Tracheal epithelial cell (primary cell): ENCODE results near the gene CIRBP. TPM values are rescaled to one million over a fixed set of nuclear protein-coding genes. Genes with fewer than 3 reads are reported as not detected.

Experiments
- total RNA-seq: library from RNA; depleted of rRNA; stranded (reverse); fragments of >200 nt; gene quantifications from 2 replicates; pipeline ENCODE4 v1.2.1, GENCODE V29; 2014

Gene CIRBP
- total RNA-seq = 114 and 137 TPM in 2 replicates

DNA sequence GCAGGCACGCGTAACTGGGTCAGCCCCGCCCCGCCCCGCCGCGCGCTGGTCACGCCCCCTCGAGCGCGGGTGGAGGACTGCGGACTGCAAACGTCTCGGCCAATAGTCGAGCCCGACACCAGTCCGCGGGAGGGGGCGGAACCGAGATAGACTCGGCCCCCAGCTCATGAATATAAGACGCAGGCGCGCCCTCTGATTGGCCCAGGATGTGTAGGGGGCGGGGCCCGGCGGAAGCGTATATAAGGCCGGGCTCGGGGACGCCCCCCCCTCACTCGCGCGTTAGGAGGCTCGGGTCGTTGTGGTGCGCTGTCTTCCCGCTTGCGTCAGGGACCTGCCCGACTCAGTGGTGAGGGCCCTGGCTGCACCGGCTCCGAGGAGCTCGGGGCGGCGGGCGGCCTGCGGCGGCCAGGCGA, at the start of gene CIRBP:
Gene CIRBP (plus strand): TSS at position 268 of the 413 bp plus-strand sequence. CDS start 1,602 bp downstream, outside the sequence.

DNA sequence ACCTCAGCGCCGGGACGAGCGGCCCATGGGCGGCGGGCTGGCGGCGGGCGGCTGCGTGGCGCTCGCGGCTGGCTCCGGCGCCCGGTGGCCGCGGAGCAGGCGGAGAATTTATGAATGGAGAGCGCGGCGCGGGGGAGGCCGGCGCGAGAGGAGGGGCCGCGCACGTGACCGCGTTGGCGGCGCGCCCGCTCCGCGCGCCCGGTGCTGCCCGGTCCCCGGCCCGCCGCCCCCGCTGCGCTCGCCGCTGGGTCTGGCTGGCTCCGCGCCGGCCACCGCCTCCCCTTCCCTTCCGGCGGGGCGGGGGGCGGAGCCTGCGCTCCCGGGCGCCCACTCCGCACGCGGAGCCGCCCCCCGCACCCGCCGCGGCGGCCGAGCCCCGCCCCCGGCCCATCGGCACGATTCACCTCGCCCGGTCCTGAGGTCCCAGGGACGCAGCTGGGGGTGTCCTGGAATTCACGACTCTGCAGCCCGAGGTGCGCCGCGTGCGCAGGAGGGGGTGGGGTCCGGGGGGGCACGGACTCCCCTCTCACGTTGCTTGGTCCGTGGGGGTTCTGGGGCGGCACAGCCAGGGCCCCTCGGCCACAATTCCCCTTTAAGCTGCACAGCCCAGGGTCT, 31.3 kb upstream of the CIRBP start, which contains the start of gene CBARP:
Gene CBARP (minus strand): TSS at position 252 of the 615 bp plus-strand sequence. CDS start 1,905 bp downstream, outside the sequence.

GRCh38 chr19:1241417-1242095, 27.6 kb upstream of the CIRBP start, which contains the start of gene ATP5F1D:
Gene ATP5F1D, plus strand, starts transcription at chr19:1241751. Its CDS starts 100 bp downstream, at chr19:1241851.

DNA sequence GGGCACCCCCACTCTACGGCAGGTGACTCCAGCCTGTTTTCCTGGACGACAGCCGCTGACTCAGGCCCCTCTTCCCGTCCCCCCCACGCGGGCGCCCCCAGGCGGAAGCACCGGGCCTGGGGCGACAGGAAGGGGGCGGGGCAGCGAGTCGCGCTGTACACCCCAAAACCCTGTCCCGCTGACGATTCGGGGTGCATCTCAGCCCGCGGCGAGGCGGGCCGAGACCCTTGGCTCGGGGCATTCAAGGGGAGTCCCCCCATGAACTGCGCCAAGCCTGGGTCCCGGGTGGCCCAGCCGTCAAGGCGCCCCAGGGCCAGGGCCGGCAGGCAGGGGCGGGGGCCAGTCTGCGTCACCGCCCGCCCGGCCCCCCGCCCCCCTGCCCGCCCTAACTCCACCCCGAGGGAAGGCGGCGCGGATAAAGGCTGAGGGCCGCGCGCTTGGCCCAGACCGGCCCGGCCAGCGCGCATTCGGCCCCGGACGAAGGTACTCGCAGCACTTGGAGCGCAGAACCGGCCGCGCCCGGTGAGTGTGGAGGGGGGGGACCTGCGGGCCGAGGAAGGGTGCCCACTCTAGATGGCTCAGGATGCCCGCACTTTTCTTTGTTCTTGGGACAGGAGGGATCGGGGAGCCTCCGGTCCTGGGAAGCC, 20.9 kb upstream of the CIRBP start, which contains the start of gene MIDN:
Gene MIDN (plus strand): TSS at position 445 of the 647 bp plus-strand sequence. CDS start 1,714 bp downstream, outside the sequence.

GRCh38 chr19:1275260-1275975, 6.3 kb downstream of the CIRBP start, which contains the start of gene FAM174C:
Gene FAM174C, plus strand, starts transcription at chr19:1275530. Its CDS starts 20 bp downstream, at chr19:1275550.

GRCh38 chr19:1285737-1286360, 16.7 kb downstream of the CIRBP start, which contains the start of gene EFNA2:
Gene EFNA2, plus strand, starts transcription at chr19:1285873. Its CDS starts 296 bp downstream, at chr19:1286169.

Other genes with a start within 250 kb of the CIRBP start
- 79.7 and 84.3 TPM in 2 replicates for gene TMEM259, start 248.2 kb upstream of the CIRBP start, total RNA-seq
- gene RNU6-2, start 247.8 kb upstream of the CIRBP start, total RNA-seq = not detected in 2 replicates
- gene CNN2, start 242.7 kb upstream of the CIRBP start, total RNA-seq = 137 and 224 TPM in 2 replicates
- gene ABCA7, start 229.2 kb upstream of the CIRBP start, total RNA-seq = 5.3 and 7.9 TPM in 2 replicates
- 5.1 and 16.9 TPM in 2 replicates for gene ARHGAP45, start 202.2 kb upstream of the CIRBP start, total RNA-seq
- gene POLR2E, start 174.0 kb upstream of the CIRBP start, total RNA-seq = 47.7 and 55.9 TPM in 2 replicates
- gene GPX4, start 165.3 kb upstream of the CIRBP start, total RNA-seq = 444 and 452 TPM in 2 replicates
- 22.4 and 70.8 TPM in 2 replicates for gene SBNO2, start 95.1 kb upstream of the CIRBP start, total RNA-seq
- gene STK11, start 63.6 kb upstream of the CIRBP start, total RNA-seq = 131 and 132 TPM in 2 replicates
- gene CBARP, start 31.3 kb upstream of the CIRBP start, total RNA-seq = 4.0 and 7.5 TPM in 2 replicates
- 13.9 and 21.4 TPM in 2 replicates for gene ATP5F1D, start 27.6 kb upstream of the CIRBP start, total RNA-seq
- 12.8 and 30.7 TPM in 2 replicates for gene MIDN, start 20.7 kb upstream of the CIRBP start, total RNA-seq
- gene FAM174C, start 6.2 kb downstream of the CIRBP start, total RNA-seq = 37.3 and 46.0 TPM in 2 replicates
- gene EFNA2, start 16.5 kb downstream of the CIRBP start, total RNA-seq = not detected in 2 replicates
- gene NDUFS7, start 114.6 kb downstream of the CIRBP start, total RNA-seq = 104 and 113 TPM in 2 replicates
- 25.4 and 48.9 TPM in 2 replicates for gene GAMT, start 132.2 kb downstream of the CIRBP start, total RNA-seq
- 76.1 and 80.6 TPM in 2 replicates for gene DAZAP1, start 138.3 kb downstream of the CIRBP start, total RNA-seq
- 588 and 889 TPM in 2 replicates for gene RPS15, start 169.1 kb downstream of the CIRBP start, total RNA-seq
- 0.21 and 0.24 TPM in 2 replicates for gene APC2, start 180.8 kb downstream of the CIRBP start, total RNA-seq
- 33.7 and 37.8 TPM in 2 replicates for gene C19orf25, start 209.9 kb downstream of the CIRBP start, total RNA-seq
- gene PCSK4, start 221.0 kb downstream of the CIRBP start, total RNA-seq = 0.43 and 3.4 TPM in 2 replicates
- gene REEP6, start 221.8 kb downstream of the CIRBP start, total RNA-seq = 4.1 and 4.3 TPM in 2 replicates
- gene ADAMTSL5, start 243.7 kb downstream of the CIRBP start, total RNA-seq = 4.5 and 8.9 TPM in 2 replicates